ENCODE data around the gene LSR. TPM values are rescaled to one million over a fixed set of nuclear protein-coding genes. Genes with fewer than 3 reads are reported as not detected.

Gene LSR
- polyA plus RNA-seq, 1 donor from 2014 or later: not detected

GRCh38 chr19:35253316-35254286 is 4.8 kb downstream of the LSR start:
- Histone ChIP-seq H3K9me3 (ENCODE audit: low read length) (no peaks in the 10 kb centered on the region), H4K20me1 (ENCODE audit: insufficient read depth) (no peaks in the 10 kb centered on the region), H3K4me2 (ENCODE audit: low read length) (no peak overlapping the region), H3K27me3 (ENCODE audit: insufficient read depth, low read depth, low read length) (peaks cover 17% of the 10 kb centered on the region), H3K27ac (ENCODE audit: low read length) (no peak overlapping the region), H3K9ac (ENCODE audit: low read length) (no peak overlapping the region), H3F3A (ENCODE audit: insufficient read depth, low read length, poor library complexity, severe bottlenecking) (no peaks in the 10 kb centered on the region), H3K4me3 (ENCODE audit: low read length) (no peak overlapping the region), H3K79me2 (replicated peaks; ENCODE audit: insufficient read depth, low read length) (no peaks in the 10 kb centered on the region), H2AFZ (ENCODE audit: low read depth, low read length) (no peak overlapping the region), H3K9me2 (ENCODE audit: insufficient read depth, low read length) (no peaks in the 10 kb centered on the region), H3K36me3 (ENCODE audit: insufficient read depth, low read length) (no peaks in the 10 kb centered on the region)
- TF ChIP-seq MXI1 (conservative IDR thresholded peaks at IDR 0.05; ENCODE audit: poor library complexity, severe bottlenecking) (no peak), TAF1 (IDR thresholded peaks at IDR 0.05; ENCODE audit: low read depth) (no peak), EZH2 (IDR thresholded peaks at IDR 0.05; ENCODE audit: borderline replicate concordance, insufficient read depth, low read length, poor library complexity, severe bottlenecking) (no peak), REST (IDR thresholded peaks at IDR 0.05; ENCODE audit: borderline replicate concordance) (no peak), SMC3 (conservative IDR thresholded peaks at IDR 0.05; ENCODE audit: poor library complexity) (no peak), RAD21 (conservative IDR thresholded peaks at IDR 0.05) (no peak), EP300 (conservative IDR thresholded peaks at IDR 0.05; ENCODE audit: poor library complexity, severe bottlenecking) (no peak), POLR2AphosphoS5 (IDR thresholded peaks at IDR 0.05) (no peak)
- TF ChIP-seq, protein P1, sequence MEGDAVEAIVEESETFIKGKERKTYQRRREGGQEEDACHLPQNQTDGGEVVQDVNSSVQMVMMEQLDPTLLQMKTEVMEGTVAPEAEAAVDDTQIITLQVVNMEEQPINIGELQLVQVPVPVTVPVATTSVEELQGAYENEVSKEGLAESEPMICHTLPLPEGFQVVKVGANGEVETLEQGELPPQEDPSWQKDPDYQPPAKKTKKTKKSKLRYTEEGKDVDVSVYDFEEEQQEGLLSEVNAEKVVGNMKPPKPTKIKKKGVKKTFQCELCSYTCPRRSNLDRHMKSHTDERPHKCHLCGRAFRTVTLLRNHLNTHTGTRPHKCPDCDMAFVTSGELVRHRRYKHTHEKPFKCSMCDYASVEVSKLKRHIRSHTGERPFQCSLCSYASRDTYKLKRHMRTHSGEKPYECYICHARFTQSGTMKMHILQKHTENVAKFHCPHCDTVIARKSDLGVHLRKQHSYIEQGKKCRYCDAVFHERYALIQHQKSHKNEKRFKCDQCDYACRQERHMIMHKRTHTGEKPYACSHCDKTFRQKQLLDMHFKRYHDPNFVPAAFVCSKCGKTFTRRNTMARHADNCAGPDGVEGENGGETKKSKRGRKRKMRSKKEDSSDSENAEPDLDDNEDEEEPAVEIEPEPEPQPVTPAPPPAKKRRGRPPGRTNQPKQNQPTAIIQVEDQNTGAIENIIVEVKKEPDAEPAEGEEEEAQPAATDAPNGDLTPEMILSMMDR (IDR thresholded peaks at IDR 0.05; ENCODE audit: poor library complexity, severe bottlenecking): no peak

GRCh38 chr19:35254341-35255297 is 5.8 kb downstream of the LSR start:
- H3K79me2 ChIP-seq (replicated peaks; ENCODE audit: insufficient read depth, low read length): no peaks in the 10 kb centered on the region
- H3K27ac ChIP-seq (ENCODE audit: low read length): no peak overlapping the region
- no peak overlapping the region for H2AFZ ChIP-seq (ENCODE audit: low read depth, low read length)

More at GRCh38 chr19:35254341-35255297, 5.8 kb downstream of the LSR start:
- Histone ChIP-seq H3K9me2 (ENCODE audit: insufficient read depth, low read length) (no peaks in the 10 kb centered on the region), H3K27me3 (ENCODE audit: insufficient read depth, low read depth, low read length) (peaks cover 6% of the 10 kb centered on the region), H3K9ac (ENCODE audit: low read length) (no peak overlapping the region), H3K36me3 (ENCODE audit: insufficient read depth, low read length) (no peaks in the 10 kb centered on the region), H3K4me3 (ENCODE audit: low read length) (no peak overlapping the region), H3K4me2 (ENCODE audit: low read length) (no peak overlapping the region), H4K20me1 (ENCODE audit: insufficient read depth) (no peaks in the 10 kb centered on the region), H3K9me3 (ENCODE audit: low read length) (no peaks in the 10 kb centered on the region), H3F3A (ENCODE audit: insufficient read depth, low read length, poor library complexity, severe bottlenecking) (no peaks in the 10 kb centered on the region)
- TF ChIP-seq MXI1 (conservative IDR thresholded peaks at IDR 0.05; ENCODE audit: poor library complexity, severe bottlenecking): no peak
- no peak for TF ChIP-seq POLR2AphosphoS5 (IDR thresholded peaks at IDR 0.05)
- no peak for TF ChIP-seq RAD21 (conservative IDR thresholded peaks at IDR 0.05)
- no peak for TF ChIP-seq EZH2 (IDR thresholded peaks at IDR 0.05; ENCODE audit: borderline replicate concordance, insufficient read depth, low read length, poor library complexity, severe bottlenecking)
- no peak for TF ChIP-seq TAF1 (IDR thresholded peaks at IDR 0.05; ENCODE audit: low read depth)
- TF ChIP-seq EP300 (conservative IDR thresholded peaks at IDR 0.05; ENCODE audit: poor library complexity, severe bottlenecking): no peak
- TF ChIP-seq, protein P1 (IDR thresholded peaks at IDR 0.05; ENCODE audit: poor library complexity, severe bottlenecking): no peak
- TF ChIP-seq SMC3 (conservative IDR thresholded peaks at IDR 0.05; ENCODE audit: poor library complexity): no peak
- no peak for TF ChIP-seq REST (IDR thresholded peaks at IDR 0.05; ENCODE audit: borderline replicate concordance)
